Activated naive CD4-positive, alpha-beta T cell (primary cell): ENCODE results near the gene RSPH6A.
"Not testable (repeated sequence)": the region's sequence is repeated elsewhere in the genome, so short reads cannot be mapped to it uniquely, and the experiment has no call there.

Source experiments
- DNase-seq, 4 experiments: peaks; one replicate each; lab custom pipeline; 2025; lab: John Stamatoyannopoulos, UW

RSPH6A gene

GRCh38 chr19:45800070-45800553 is 15.0 kb downstream of the RSPH6A start:
- DNase-seq = no peak

GRCh38 chr19:45799541-45799940 is 15.6 kb downstream of the RSPH6A start:
- DNase-seq = not testable (repeated sequence)

GRCh38 chr19:45798995-45799517 is 16.1 kb downstream of the RSPH6A start:
- DNase-seq = peak in 2 of 4 experiments; percentile 36 to 47

- no peak for DNase-seq
Measured at GRCh38 chr19:45794627-45795026, 20.5 kb downstream of the RSPH6A start.

GRCh38 chr19:45793876-45794275 is 21.2 kb downstream of the RSPH6A start:
- no peak for DNase-seq

GRCh38 chr19:45793178-45793564 is 21.9 kb downstream of the RSPH6A start:
- DNase-seq = no peak

GRCh38 chr19:45792470-45793177 is 22.5 kb downstream of the RSPH6A start, which contains the start of gene DMWD:
Gene DMWD, minus strand, starts transcription at chr19:45792845. Its CDS starts 89 bp downstream, at chr19:45792756.
- DNase-seq = peak; percentile 98 to 99 (median 98)

- DNase-seq = no peak
Measured at GRCh38 chr19:45791744-45792469, 23.2 kb downstream of the RSPH6A start.

GRCh38 chr19:45790942-45791341 is 24.2 kb downstream of the RSPH6A start:
- no peak for DNase-seq

GRCh38 chr19:45789035-45789786 is 25.9 kb downstream of the RSPH6A start:
- DNase-seq = no peak

GRCh38 chr19:45786533-45786894 is 28.6 kb downstream of the RSPH6A start:
- no peak for DNase-seq

- DNase-seq = no peak
Measured at GRCh38 chr19:45785781-45786532, 29.2 kb downstream of the RSPH6A start.

GRCh38 chr19:45785097-45785496 is 30.0 kb downstream of the RSPH6A start:
- DNase-seq = no peak

GRCh38 chr19:45784096-45784495 is 31.0 kb downstream of the RSPH6A start:
- no peak for DNase-seq

- DNase-seq = no peak
Measured at GRCh38 chr19:45782820-45783785, 32.0 kb downstream of the RSPH6A start.

GRCh38 chr19:45782162-45782691 is 32.9 kb downstream of the RSPH6A start, which contains the start of gene DMPK:
Gene DMPK, minus strand, starts transcription at chr19:45782490. Its CDS starts 138 bp downstream, at chr19:45782352.
- no peak for DNase-seq

GRCh38 chr19:45781214-45782161 is 33.6 kb downstream of the RSPH6A start:
- DNase-seq = no peak

GRCh38 chr19:45780448-45781213 is 34.5 kb downstream of the RSPH6A start:
- no peak for DNase-seq
